OCI-LY3 (cell line): ENCODE data around the gene MYO5A.

Experiments used
- H2AFZ ChIP-seq: fragments of 200-600, 300-600 bp; shearing (Covaris generic); 2 replicates; pipeline ENCODE4 v1.6.0; 2014; ENCODE audit warnings: antibody characterized with exemption, low read depth, low read length
- H3K27ac ChIP-seq: fragments of 200-600, 300-600 bp; sonication (generic); 2 replicates; pipeline ENCODE4 v1.5.1; 2014; ENCODE audit warnings: mild to moderate bottlenecking, low read length, moderate library complexity, mixed read lengths
- H3K27me3 ChIP-seq: fragments of 200-600, 300-600 bp; sonication (generic); 2 replicates; pipeline ENCODE4 v1.6.1; 2014; ENCODE audit warnings: low read depth, low read length, mixed read lengths
- H3K36me3 ChIP-seq: fragments of 200-600, 300-600 bp; sonication (generic); replicated peaks from 2 replicates; pipeline ENCODE3; 2014; ENCODE audit warnings: low read depth, low read length, mixed read lengths
- H3K4me1 ChIP-seq: fragments of 300-600, 200-600 bp; sonication (generic); 2 replicates; pipeline ENCODE4 v1.6.1; 2014; ENCODE audit warnings: low read length, mixed read lengths
- H3K4me2 ChIP-seq: fragments of 200-600, 300-600 bp; sonication (generic); 2 replicates; pipeline ENCODE4 v1.6.1; 2014; ENCODE audit warnings: low read length, mixed read lengths
- H3K4me3 ChIP-seq: fragments of 300-600, 200-600 bp; sonication (generic); 2 replicates; pipeline ENCODE4 v1.5.1; 2014; ENCODE audit warnings: antibody characterized with exemption, mild to moderate bottlenecking, low read length, moderate library complexity
- H3K79me2 ChIP-seq: fragments of 300-600, 200-600 bp; shearing (Covaris generic); 2 replicates; pipeline ENCODE4 v1.6.1; 2014; ENCODE audit warnings: mild to moderate bottlenecking, low read length, mixed read lengths
- H3K9ac ChIP-seq: fragments of 300-600, 200-600 bp; shearing (Covaris generic); 2 replicates; pipeline ENCODE4 v1.6.0; 2014; ENCODE audit warnings: mild to moderate bottlenecking, low read length, moderate library complexity
- H3K9me3 ChIP-seq: fragments of 200-600, 300-600 bp; shearing (Covaris generic); 2 replicates; pipeline ENCODE4 v1.6.1; 2014; ENCODE audit warnings: low read length, mixed read lengths; ENCODE audit not compliant: insufficient read depth
- H4K20me1 ChIP-seq: fragments of 200-600, 300-600 bp; sonication (generic); 2 replicates; pipeline ENCODE4 v1.6.1; 2016; ENCODE audit warnings: low read length, mixed read lengths; ENCODE audit not compliant: insufficient read depth
- EZH2phosphoT487 ChIP-seq: fragments of 200-600 bp; shearing (Covaris generic); IDR thresholded peaks from 2 replicates; pipeline ENCODE4 v1.6.1; 2018; ENCODE audit warnings: antibody characterized with exemption, mixed run types, low read depth
- TF ChIP-seq, protein P1 (sequence below): fragments of 200-600, 300-600 bp; sonication (generic); IDR thresholded peaks from 2 replicates; pipeline ENCODE4 v1.5.1; 2014; ENCODE audit warnings: antibody characterized with exemption, low read length, low read depth

MYO5A gene

DNA sequence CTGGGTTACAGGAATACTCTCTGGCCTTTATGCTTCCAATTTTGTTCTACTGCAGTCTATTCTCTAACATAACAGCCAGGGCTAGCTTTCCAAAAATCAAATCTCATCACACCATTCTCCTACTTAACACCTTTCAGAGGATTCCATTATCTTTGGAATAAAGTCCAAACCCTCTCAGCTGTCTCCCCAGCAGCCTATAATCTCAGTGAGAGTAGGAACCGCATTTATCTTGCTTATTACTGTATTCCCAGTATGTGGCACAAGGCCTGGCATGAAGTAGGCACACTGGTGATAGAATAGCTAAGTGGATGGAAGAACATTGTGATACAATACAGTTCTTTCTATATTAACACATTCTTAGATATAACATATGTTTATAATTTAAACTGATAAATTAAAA, 184.1 kb downstream of the MYO5A start:
- Histone ChIP-seq H3K4me2 (no peak overlapping the region), H3K4me1 (no peaks in the 10 kb centered on the region), H3K9ac (no peak overlapping the region), H3K9me3 (no peaks in the 10 kb centered on the region), H3K79me2 (no peaks in the 10 kb centered on the region), H3K36me3 (peaks cover 20% of the 10 kb centered on the region), H3K4me3 (no peak overlapping the region), H3K27ac (no peak overlapping the region), H4K20me1 (no peaks in the 10 kb centered on the region), H3K27me3 (no peaks in the 10 kb centered on the region), H2AFZ (no peak overlapping the region)
- TF ChIP-seq, protein P1, sequence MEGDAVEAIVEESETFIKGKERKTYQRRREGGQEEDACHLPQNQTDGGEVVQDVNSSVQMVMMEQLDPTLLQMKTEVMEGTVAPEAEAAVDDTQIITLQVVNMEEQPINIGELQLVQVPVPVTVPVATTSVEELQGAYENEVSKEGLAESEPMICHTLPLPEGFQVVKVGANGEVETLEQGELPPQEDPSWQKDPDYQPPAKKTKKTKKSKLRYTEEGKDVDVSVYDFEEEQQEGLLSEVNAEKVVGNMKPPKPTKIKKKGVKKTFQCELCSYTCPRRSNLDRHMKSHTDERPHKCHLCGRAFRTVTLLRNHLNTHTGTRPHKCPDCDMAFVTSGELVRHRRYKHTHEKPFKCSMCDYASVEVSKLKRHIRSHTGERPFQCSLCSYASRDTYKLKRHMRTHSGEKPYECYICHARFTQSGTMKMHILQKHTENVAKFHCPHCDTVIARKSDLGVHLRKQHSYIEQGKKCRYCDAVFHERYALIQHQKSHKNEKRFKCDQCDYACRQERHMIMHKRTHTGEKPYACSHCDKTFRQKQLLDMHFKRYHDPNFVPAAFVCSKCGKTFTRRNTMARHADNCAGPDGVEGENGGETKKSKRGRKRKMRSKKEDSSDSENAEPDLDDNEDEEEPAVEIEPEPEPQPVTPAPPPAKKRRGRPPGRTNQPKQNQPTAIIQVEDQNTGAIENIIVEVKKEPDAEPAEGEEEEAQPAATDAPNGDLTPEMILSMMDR, result no peak
- TF ChIP-seq EZH2phosphoT487, result no peak

DNA sequence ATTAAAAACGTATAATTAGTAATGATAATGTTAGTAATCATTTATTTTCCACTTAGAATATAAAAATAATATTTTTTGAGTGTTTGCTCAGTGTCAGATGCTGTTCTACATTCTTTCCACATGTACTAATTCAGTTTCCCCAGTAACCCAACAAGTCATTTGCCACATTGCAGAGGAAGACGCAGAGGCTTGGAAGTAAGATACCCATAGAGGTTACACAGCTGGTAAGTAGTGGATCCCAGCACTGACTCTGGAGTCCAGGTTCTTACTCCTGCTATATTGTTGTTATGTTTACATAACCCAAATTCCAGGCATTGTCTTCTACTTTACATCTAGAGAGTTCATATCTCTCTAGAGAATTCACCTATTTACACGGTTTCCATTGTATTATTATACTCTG, 184.8 kb downstream of the MYO5A start:
- Histone ChIP-seq H3K9ac (no peak overlapping the region), H3K4me1 (no peaks in the 10 kb centered on the region), H3K4me3 (no peak overlapping the region), H2AFZ (no peak overlapping the region), H3K79me2 (no peaks in the 10 kb centered on the region), H3K27me3 (no peaks in the 10 kb centered on the region), H3K9me3 (no peaks in the 10 kb centered on the region), H3K4me2 (no peak overlapping the region), H3K36me3 (peaks cover 18% of the 10 kb centered on the region), H4K20me1 (no peaks in the 10 kb centered on the region), H3K27ac (no peak overlapping the region)
- no peak for TF ChIP-seq EZH2phosphoT487
- TF ChIP-seq, protein P1, result no peak

- Histone ChIP-seq H3K27ac (no peak overlapping the region), H3K9me3 (no peaks in the 10 kb centered on the region), H3K27me3 (no peaks in the 10 kb centered on the region), H3K4me3 (no peak overlapping the region), H3K36me3 (peaks cover 21% of the 10 kb centered on the region), H4K20me1 (no peaks in the 10 kb centered on the region), H3K79me2 (no peaks in the 10 kb centered on the region), H3K9ac (no peak overlapping the region), H3K4me1 (peaks cover 5% of the 10 kb centered on the region; the same call in 1 of the 2 replicates), H2AFZ (no peak overlapping the region), H3K4me2 (no peak overlapping the region)
- TF ChIP-seq, protein P1, result no peak
- TF ChIP-seq EZH2phosphoT487, result no peak
These were observed 188.6 kb downstream of the MYO5A start for GRCh38 chr15:52340093-52340492.

GRCh38 chr15:52338891-52339290, 189.8 kb downstream of the MYO5A start:
- H3K4me1 ChIP-seq, result peaks cover 5% of the 10 kb centered on the region; the same call in 1 of the 2 replicates
- H3K4me3 ChIP-seq, result no peak overlapping the region
- no peaks in the 10 kb centered on the region for H3K79me2 ChIP-seq
- H3K27me3 ChIP-seq, result no peaks in the 10 kb centered on the region
- no peak overlapping the region for H3K9ac ChIP-seq
- H3K36me3 ChIP-seq, result peaks cover 27% of the 10 kb centered on the region
- H3K27ac ChIP-seq, result no peak overlapping the region
- H4K20me1 ChIP-seq, result no peaks in the 10 kb centered on the region
- H3K4me2 ChIP-seq, result no peak overlapping the region
- H2AFZ ChIP-seq, result no peak overlapping the region
- H3K9me3 ChIP-seq, result no peaks in the 10 kb centered on the region
- TF ChIP-seq, protein P1, result no peak
- TF ChIP-seq EZH2phosphoT487, result no peak
